Lower leg skin (tissue), 3 donors: Measurements from ENCODE around the gene ASTN1.

Experiments
- POLR2A ChIP-seq, 2 donors: fragments of 450-650 bp; IDR thresholded peaks; one replicate each; pipeline ENCODE4 v1.6.1; 2016 to 2017; ENCODE audit warnings: antibody characterized with exemption in 2 of 2, mild to moderate bottlenecking in 1 of 2, moderate library complexity in 1 of 2
- TF ChIP-seq, protein P1 (sequence below), 3 donors: fragments of 450-650 bp; IDR thresholded peaks; one replicate each; pipeline ENCODE4 v1.5.1; 2016; ENCODE audit warnings: antibody characterized with exemption in 3 of 3, mild to moderate bottlenecking in 3 of 3, moderate library complexity in 2 of 3

GRCh38 chr1:177007437-177008161 lies 156.9 kb downstream of the ASTN1 start:
- TF ChIP-seq, protein P1, sequence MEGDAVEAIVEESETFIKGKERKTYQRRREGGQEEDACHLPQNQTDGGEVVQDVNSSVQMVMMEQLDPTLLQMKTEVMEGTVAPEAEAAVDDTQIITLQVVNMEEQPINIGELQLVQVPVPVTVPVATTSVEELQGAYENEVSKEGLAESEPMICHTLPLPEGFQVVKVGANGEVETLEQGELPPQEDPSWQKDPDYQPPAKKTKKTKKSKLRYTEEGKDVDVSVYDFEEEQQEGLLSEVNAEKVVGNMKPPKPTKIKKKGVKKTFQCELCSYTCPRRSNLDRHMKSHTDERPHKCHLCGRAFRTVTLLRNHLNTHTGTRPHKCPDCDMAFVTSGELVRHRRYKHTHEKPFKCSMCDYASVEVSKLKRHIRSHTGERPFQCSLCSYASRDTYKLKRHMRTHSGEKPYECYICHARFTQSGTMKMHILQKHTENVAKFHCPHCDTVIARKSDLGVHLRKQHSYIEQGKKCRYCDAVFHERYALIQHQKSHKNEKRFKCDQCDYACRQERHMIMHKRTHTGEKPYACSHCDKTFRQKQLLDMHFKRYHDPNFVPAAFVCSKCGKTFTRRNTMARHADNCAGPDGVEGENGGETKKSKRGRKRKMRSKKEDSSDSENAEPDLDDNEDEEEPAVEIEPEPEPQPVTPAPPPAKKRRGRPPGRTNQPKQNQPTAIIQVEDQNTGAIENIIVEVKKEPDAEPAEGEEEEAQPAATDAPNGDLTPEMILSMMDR (IDR thresholded peaks at IDR 0.05): no peak
- no peak for TF ChIP-seq POLR2A (IDR thresholded peaks at IDR 0.05)
